Measurements from ENCODE around the gene GRIPAP1.

- TF ChIP-seq CTCF (IDR thresholded peaks at IDR 0.05) (no peak), POLR2A (IDR thresholded peaks at IDR 0.05) (no peak), POLR2AphosphoS5 (IDR thresholded peaks at IDR 0.05) (no peak)
These were observed 32.6 kb downstream of the GRIPAP1 start for GRCh38 chrX:48969471-48969870.

All from prostate gland (tissue), 2 donors.